ENCODE results near the gene BACH2.
"Not testable (repeated sequence)": the region's sequence is repeated elsewhere in the genome, so short reads cannot be mapped to it uniquely, and the experiment has no call there.

The BACH2 gene

DNA sequence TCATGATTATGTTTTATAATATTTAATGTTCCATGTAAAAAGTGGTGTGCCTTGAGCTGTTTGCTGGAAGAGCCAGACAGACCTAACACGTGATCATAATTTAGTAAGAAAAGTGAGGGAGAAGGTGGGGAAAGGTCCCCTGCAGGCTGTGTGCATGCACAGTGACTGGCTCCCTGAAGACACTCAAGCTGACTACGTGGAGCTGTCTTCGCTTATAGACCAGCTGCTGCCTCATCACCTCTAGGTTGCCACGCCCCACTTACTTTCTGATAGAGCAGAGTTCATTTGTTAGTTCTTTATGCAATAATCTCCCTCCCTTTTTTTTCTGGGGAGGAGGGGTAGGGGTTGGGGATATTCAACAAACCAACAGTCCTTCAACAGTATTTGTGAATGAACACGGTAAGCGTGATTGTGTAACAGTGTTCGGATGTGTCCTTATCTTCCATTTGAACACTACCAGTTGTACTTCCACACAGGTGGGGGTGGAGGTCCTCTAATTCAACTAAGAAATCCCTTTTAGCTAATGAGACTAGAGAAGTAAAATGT, 157.3 kb downstream of the BACH2 start:
- no peak overlapping the region for H3K27ac ChIP-seq
- H3K4me2 ChIP-seq (ENCODE audit: low read length), result no peak overlapping the region
- no peak overlapping the region for H3K9ac ChIP-seq
- no peak overlapping the region for H3K4me3 ChIP-seq (ENCODE audit: low read depth, low read length)
- no peak for TF ChIP-seq CTCF (IDR thresholded peaks at IDR 0.05)
- H3K9me3 ChIP-seq (ENCODE audit: control insufficient read depth, low read length), result no peaks in the 10 kb centered on the region
- H3K79me2 ChIP-seq, result peaks cover 12% of the 10 kb centered on the region
- H3K27me3 ChIP-seq (ENCODE audit: control insufficient read depth, insufficient read depth, low read length), result no peaks in the 10 kb centered on the region
- H3K36me3 ChIP-seq (ENCODE audit: control insufficient read depth, insufficient read depth, low read length), result no peaks in the 10 kb centered on the region
- H3K4me1 ChIP-seq, result no peaks in the 10 kb centered on the region
- no peak overlapping the region for H2AFZ ChIP-seq

GRCh38 chr6:90136837-90137568, 159.6 kb downstream of the BACH2 start:
- Histone ChIP-seq H3K27me3 (ENCODE audit: control insufficient read depth, insufficient read depth, low read length) (no peaks in the 10 kb centered on the region), H3K36me3 (ENCODE audit: control insufficient read depth, insufficient read depth, low read length) (no peaks in the 10 kb centered on the region), H2AFZ (no peak overlapping the region), H3K9ac (no peak overlapping the region), H3K9me3 (ENCODE audit: control insufficient read depth, low read length) (no peaks in the 10 kb centered on the region), H3K4me1 (no peaks in the 10 kb centered on the region), H3K79me2 (peaks cover 9% of the 10 kb centered on the region), H3K4me2 (ENCODE audit: low read length) (no peak overlapping the region), H3K27ac (no peak overlapping the region), H3K4me3 (ENCODE audit: low read depth, low read length) (no peak overlapping the region)
- TF ChIP-seq CTCF (IDR thresholded peaks at IDR 0.05), result no peak

GRCh38 chr6:90136176-90136575, 160.5 kb downstream of the BACH2 start:
- Histone ChIP-seq H3K4me2 (ENCODE audit: low read length) (no peak overlapping the region), H2AFZ (no peak overlapping the region), H3K9ac (no peak overlapping the region), H3K27ac (no peak overlapping the region), H3K4me1 (no peaks in the 10 kb centered on the region), H3K27me3 (ENCODE audit: control insufficient read depth, insufficient read depth, low read length) (no peaks in the 10 kb centered on the region), H3K79me2 (peaks cover 7% of the 10 kb centered on the region), H3K36me3 (ENCODE audit: control insufficient read depth, insufficient read depth, low read length) (no peaks in the 10 kb centered on the region), H3K4me3 (ENCODE audit: low read depth, low read length) (no peak overlapping the region), H3K9me3 (ENCODE audit: control insufficient read depth, low read length) (no peaks in the 10 kb centered on the region)
- no peak for TF ChIP-seq CTCF (IDR thresholded peaks at IDR 0.05)

DNA sequence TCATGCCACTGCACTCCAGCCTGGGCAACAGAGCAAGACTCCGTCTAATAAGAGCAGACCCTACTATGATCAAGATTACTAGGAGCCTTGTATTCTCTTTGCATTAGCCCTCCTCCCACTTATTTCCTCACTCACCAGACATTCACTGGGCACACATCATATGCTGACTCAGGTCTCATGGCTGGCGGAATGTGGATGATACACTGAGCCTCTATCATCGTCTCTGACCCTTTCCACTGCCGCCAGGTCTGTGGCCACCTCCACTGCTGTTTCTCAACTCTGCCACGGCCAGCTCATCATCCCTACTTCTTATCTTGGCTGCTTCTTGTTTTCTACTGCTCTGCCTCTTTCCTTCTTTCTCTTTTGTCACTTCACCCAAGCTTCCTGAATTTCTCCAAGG, 161.0 kb downstream of the BACH2 start:
- no peaks in the 10 kb centered on the region for H3K27me3 ChIP-seq (ENCODE audit: control insufficient read depth, insufficient read depth, low read length)
- no peak for TF ChIP-seq CTCF (IDR thresholded peaks at IDR 0.05)
- H3K27ac ChIP-seq, result no peak overlapping the region
- peaks cover 10% of the 10 kb centered on the region for H3K79me2 ChIP-seq
- no peak overlapping the region for H3K9ac ChIP-seq
- H3K4me2 ChIP-seq (ENCODE audit: low read length), result no peak overlapping the region
- H2AFZ ChIP-seq, result no peak overlapping the region
- no peaks in the 10 kb centered on the region for H3K4me1 ChIP-seq
- no peak overlapping the region for H3K4me3 ChIP-seq (ENCODE audit: low read depth, low read length)
- H3K9me3 ChIP-seq (ENCODE audit: control insufficient read depth, low read length), result no peaks in the 10 kb centered on the region
- no peaks in the 10 kb centered on the region for H3K36me3 ChIP-seq (ENCODE audit: control insufficient read depth, insufficient read depth, low read length)

- not testable (repeated sequence) for H2AFZ ChIP-seq; H3K4me2 ChIP-seq (ENCODE audit: low read length); H3K36me3 ChIP-seq (ENCODE audit: control insufficient read depth, insufficient read depth, low read length); H3K4me1 ChIP-seq; H3K27me3 ChIP-seq (ENCODE audit: control insufficient read depth, insufficient read depth, low read length); H3K9me3 ChIP-seq (ENCODE audit: control insufficient read depth, low read length); H3K4me3 ChIP-seq (ENCODE audit: low read depth, low read length); H3K9ac ChIP-seq; H3K27ac ChIP-seq; H3K79me2 ChIP-seq
Measured at GRCh38 chr6:90133664-90134063, 163.0 kb downstream of the BACH2 start.

All from parathyroid adenoma (tissue), 2 donors.